PC-3 (cell line): ENCODE data around the gene C1QTNF6. TPM values are rescaled to one million over a fixed set of nuclear protein-coding genes. Genes with fewer than 3 reads are reported as not detected.

Experiments used
- ATAC-seq: fragments of 200-7000 bp; cut with Tn5 transposase; 2 replicates; pipeline ENCODE4 v1.9.1; 2020; ENCODE audit warnings: mild to moderate bottlenecking, moderate library complexity
- BruUV-seq: library from RNA; stranded (reverse); fragments of 400-500 nt; replicated peaks from 2 replicates; lab custom pipeline; 2021; lab: Mats Ljungman, UMichigan
- CTCF ChIA-PET: fragments of 300-600 bp; sonication (Branson Sonifier 250); formaldehyde crosslinking; loops from one replicate; lab custom pipeline; 2022; ENCODE audit warnings: antibody characterized with exemption; lab: Charles Lee
- POLR2A ChIA-PET: fragments of 300-600 bp; sonication (Branson Sonifier 250); formaldehyde crosslinking; loops from one replicate; lab custom pipeline; 2022; ENCODE audit warnings: antibody characterized with exemption; ENCODE audit not compliant: unreplicated experiment; lab: Charles Lee
- DNase-seq: peaks from one replicate; pipeline ENCODE4 v3.0.0-alpha.2; 2015
- H2AFZ ChIP-seq: fragments of 300-600 bp; sonication (generic); 2 replicates; pipeline ENCODE4 v1.6.0; 2016; ENCODE audit warnings: antibody characterized with exemption, low read length
- H3F3A ChIP-seq: fragments of 300-600 bp; sonication (generic); one replicate; pipeline ENCODE4 v1.6.0; 2017; ENCODE audit warnings: antibody characterized with exemption, low read length, control low read depth, mild to moderate bottlenecking; ENCODE audit not compliant: unreplicated experiment
- H3K27ac ChIP-seq: fragments of 300-600 bp; sonication (generic); 2 replicates; pipeline ENCODE4 v1.5.1; 2016; ENCODE audit warnings: mild to moderate bottlenecking, low read length
- H3K27me3 ChIP-seq: fragments of 300-600 bp; sonication (generic); 2 replicates; pipeline ENCODE4 v1.6.1; 2016; ENCODE audit warnings: low read length, mixed read lengths
- H3K36me3 ChIP-seq: fragments of 300-600 bp; sonication (generic); 2 replicates; pipeline ENCODE4 v1.6.1; 2016; ENCODE audit warnings: low read depth, mixed run types, low read length, mixed read lengths
- H3K4me1 ChIP-seq: fragments of 300-600 bp; sonication (generic); 2 replicates; pipeline ENCODE4 v1.5.1; 2016; ENCODE audit warnings: low read length; ENCODE audit not compliant: insufficient read depth
- H3K4me2 ChIP-seq: fragments of 300-600 bp; sonication (generic); 2 replicates; pipeline ENCODE4 v1.6.0; 2016; ENCODE audit warnings: low read length
- H3K4me3 ChIP-seq: fragments of 300-600 bp; sonication (generic); 2 replicates; pipeline ENCODE4 v1.5.1; 2016; ENCODE audit warnings: mild to moderate bottlenecking, low read length, mixed read lengths
- H3K79me2 ChIP-seq: fragments of 300-600 bp; sonication (generic); 2 replicates; pipeline ENCODE4 v1.6.1; 2017; ENCODE audit warnings: low read length, mixed read lengths
- H3K9ac ChIP-seq: fragments of 300-600 bp; sonication (generic); 2 replicates; pipeline ENCODE4 v1.6.0; 2016; ENCODE audit warnings: mild to moderate bottlenecking, low read length
- H3K9me2 ChIP-seq: fragments of 300-600 bp; sonication (generic); replicated peaks from 2 replicates; pipeline ENCODE4 v1.6.1; 2016; ENCODE audit warnings: mixed run types, low read length, mixed read lengths
- H3K9me3 ChIP-seq: fragments of 300-600 bp; sonication (generic); 2 replicates; pipeline ENCODE4 v1.6.1; 2016; ENCODE audit warnings: low read length, mixed read lengths
- H4K20me1 ChIP-seq: fragments of 300-600 bp; sonication (generic); 2 replicates; pipeline ENCODE4 v1.6.1; 2016; ENCODE audit warnings: low read length, mixed read lengths
- CTCF ChIP-seq: fragments of 300-600 bp; sonication (generic); conservative IDR thresholded peaks from 2 replicates; pipeline ENCODE4 v1.5.1; 2017; ENCODE audit warnings: antibody characterized with exemption, low read depth, mild to moderate bottlenecking, low read length
- EZH2 ChIP-seq: fragments of 300-600 bp; sonication (generic); IDR thresholded peaks from one replicate; pipeline ENCODE4 v1.6.1; 2017; ENCODE audit warnings: antibody characterized with exemption, mild to moderate bottlenecking, low read length; ENCODE audit not compliant: unreplicated experiment
- EZH2phosphoT487 ChIP-seq: fragments of 300-600 bp; sonication (generic); IDR thresholded peaks from 2 replicates; pipeline ENCODE4 v1.6.1; 2018; ENCODE audit warnings: mild to moderate bottlenecking, antibody characterized with exemption, low read length, borderline replicate concordance
- intact Hi-C: fragments of 100-400 bp; cut with micrococcal nuclease; formaldehyde crosslinking; loops from 2 replicates; pipeline ENCODE4 v1.9.0; 2023
- total RNA-seq: library from RNA; depleted of rRNA; stranded (reverse); fragments of >200 nt; gene quantifications from 2 replicates; pipeline ENCODE4 v1.2.3, GENCODE V29; 2014

The C1QTNF6 gene
- total RNA-seq, 1 experiment from 2014 or later, result 3.8 TPM

DNA sequence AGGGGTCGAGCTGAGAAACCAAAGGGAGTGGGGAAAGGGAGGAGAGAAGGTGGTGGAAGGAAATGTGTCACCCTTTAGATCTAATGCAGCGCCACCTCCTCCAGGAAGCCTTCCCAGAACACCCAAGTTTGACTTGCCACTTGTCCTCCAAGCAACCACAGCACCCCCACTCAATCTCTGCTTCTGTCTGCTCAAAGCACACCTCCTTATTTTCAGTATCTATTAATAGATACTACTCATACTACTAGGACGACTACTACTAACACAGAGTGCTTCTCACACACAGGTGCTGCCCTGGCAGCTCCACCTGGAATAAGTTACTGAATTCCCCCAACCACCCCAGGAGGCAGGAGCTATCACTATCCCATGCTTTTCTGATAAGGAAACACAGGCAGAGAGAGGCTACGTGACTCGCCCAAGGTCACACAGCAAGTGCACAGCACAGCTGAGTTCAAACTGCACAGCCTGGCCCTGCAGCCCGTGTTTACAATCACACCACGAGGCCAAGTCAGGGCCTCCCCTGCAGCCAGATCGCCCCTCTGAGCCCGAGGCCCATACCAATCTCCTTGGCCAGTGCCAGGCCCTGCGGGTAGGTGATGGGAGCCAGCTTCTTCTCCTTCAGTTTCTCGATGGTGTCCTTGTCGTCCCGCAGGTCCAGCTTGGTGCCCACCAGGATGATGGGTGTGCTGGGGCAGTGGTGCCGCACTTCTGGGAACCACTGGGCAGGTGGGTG, 42.8 kb upstream of the C1QTNF6 start:
- TF ChIP-seq EZH2 (no peak), CTCF (no peak), EZH2phosphoT487 (no peak)

GRCh38 chr22:37229805-37230672, 42.0 kb upstream of the C1QTNF6 start:
- POLR2A ChIA-PET, result interaction anchor here (0.8 kb wide), 1 partner anchor 30 kb away, joined by 4 read pairs; no protein-coding TSS in a partner anchor
- H3K79me2 ChIP-seq, result no peaks in the 10 kb centered on the region
- H3K27me3 ChIP-seq, result no peaks in the 10 kb centered on the region
- TF ChIP-seq EZH2phosphoT487 (no peak), CTCF (no peak), EZH2 (no peak)
- H3K4me2 ChIP-seq, result peak overlapping the region; percentile 67
- no peaks in the 10 kb centered on the region for H3F3A ChIP-seq
- no peak overlapping the region for H2AFZ ChIP-seq
- H3K9ac ChIP-seq, result peak overlapping the region; percentile 89
- peak overlapping the region; percentile 99 for H3K27ac ChIP-seq
- DNase-seq, result peak; percentile 83
- CTCF ChIA-PET, result interaction anchor here (0.6 to 1.5 kb wide), 3 partner anchors 29 to 41 kb away, joined by 4 to 7 read pairs (median 4); no protein-coding TSS in a partner anchor
- H3K4me1 ChIP-seq, result peaks cover 33% of the 10 kb centered on the region
- H4K20me1 ChIP-seq, result no peaks in the 10 kb centered on the region
- ATAC-seq, result peak; percentile 84
- no peaks in the 10 kb centered on the region for H3K9me2 ChIP-seq
- intact Hi-C loops, result no loop called here
- no peaks in the 10 kb centered on the region for H3K9me3 ChIP-seq
- no TSS peak for BruUV-seq
- no peaks in the 10 kb centered on the region; the same call in 1 of the 2 replicates for H3K36me3 ChIP-seq
- H3K4me3 ChIP-seq, result no peak overlapping the region

More for the DNA sequence above, 42.8 kb upstream of the C1QTNF6 start:
- ChIA-PET POLR2A (interaction anchor here (0.8 kb wide), 1 partner anchor 31 kb away, joined by 4 read pairs; no protein-coding TSS in a partner anchor), CTCF (interaction anchor here (0.6 kb wide), 1 partner anchor 17 kb away, joined by 4 read pairs; no protein-coding TSS in a partner anchor)
- Histone ChIP-seq H4K20me1 (no peaks in the 10 kb centered on the region), H3K9me2 (no peaks in the 10 kb centered on the region), H3K36me3 (no peaks in the 10 kb centered on the region; the same call in 1 of the 2 replicates), H3K4me1 (peaks cover 33% of the 10 kb centered on the region), H3K9ac (no peak overlapping the region), H2AFZ (no peak overlapping the region), H3K27me3 (no peaks in the 10 kb centered on the region), H3K4me2 (no peak overlapping the region; the same call in 1 of the 2 replicates), H3K9me3 (no peaks in the 10 kb centered on the region), H3K4me3 (no peak overlapping the region), H3K27ac (peak overlapping the region; percentile 99), H3K79me2 (no peaks in the 10 kb centered on the region), H3F3A (no peaks in the 10 kb centered on the region)
- ATAC-seq, result no peak
- no TSS peak for BruUV-seq
- no peak for DNase-seq
- intact Hi-C loops, result no loop called here
